Measurements from ENCODE around the gene WNT7A.

Gene WNT7A

DNA sequence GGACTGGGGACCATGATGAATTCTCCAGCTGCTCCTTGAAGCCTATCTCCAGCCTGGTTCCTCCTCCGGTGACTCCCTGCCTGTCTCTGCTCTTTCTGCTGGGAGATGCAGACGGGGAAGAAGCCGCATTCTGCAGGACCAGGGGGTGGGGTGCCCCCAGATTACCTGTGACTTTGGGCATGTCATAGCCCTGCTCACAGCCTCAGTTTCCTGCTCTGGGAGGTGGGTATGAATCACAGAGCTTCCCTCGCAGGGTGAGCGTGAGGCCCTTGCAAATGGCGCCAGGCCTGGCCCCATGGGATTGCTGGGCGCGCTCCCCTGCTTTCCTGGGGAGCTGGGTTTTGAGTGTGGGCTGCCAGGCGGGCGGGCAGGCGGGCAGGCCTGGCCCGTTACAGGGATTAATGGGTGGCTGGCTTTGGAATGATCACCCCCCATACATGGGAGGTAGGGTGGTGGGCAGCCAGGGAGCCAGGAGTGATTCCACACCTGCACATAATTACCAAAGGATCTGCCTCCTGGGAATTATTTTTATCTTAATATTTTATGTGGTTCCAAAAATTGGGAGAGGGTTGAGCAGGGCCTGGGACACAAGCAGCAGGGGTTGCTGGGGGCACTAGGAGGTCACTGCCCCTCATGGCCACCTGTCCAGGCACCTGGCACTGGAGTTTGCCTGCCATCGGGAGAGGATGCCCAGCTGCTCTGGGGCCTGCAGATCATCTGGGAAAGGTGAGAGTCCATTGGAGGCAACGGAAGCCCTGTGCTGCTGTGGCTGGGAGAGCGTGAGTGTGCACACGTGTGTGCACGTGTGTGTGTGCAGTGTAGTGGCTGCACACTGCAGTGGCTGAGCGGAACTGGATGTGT lies 106.8 kb downstream of the WNT7A start:
- Histone ChIP-seq H3K9me2 (replicated peaks; ENCODE audit: insufficient read depth, low read length) (no peaks in the 10 kb centered on the region), H3K9me3 (replicated peaks; ENCODE audit: insufficient read depth, low read length) (no peaks in the 10 kb centered on the region), H3K27ac (ENCODE audit: low read length) (no peak overlapping the region), H3K4me1 (ENCODE audit: low read length) (no peaks in the 10 kb centered on the region), H3K79me2 (ENCODE audit: low read length) (no peaks in the 10 kb centered on the region), H3K4me3 (ENCODE audit: low read length) (no peak overlapping the region), H4K20me1 (ENCODE audit: insufficient read depth, low read length) (no peaks in the 10 kb centered on the region), H3K4me2 (ENCODE audit: low read depth, low read length) (no peak overlapping the region), H2AFZ (ENCODE audit: low read length) (no peak overlapping the region), H3F3A (ENCODE audit: insufficient read depth, low read length) (no peaks in the 10 kb centered on the region), H3K27me3 (replicated peaks; ENCODE audit: insufficient read depth, low read length) (peaks cover 54% of the 10 kb centered on the region), H3K9ac (ENCODE audit: low read length) (no peak overlapping the region), H3K36me3 (replicated peaks; ENCODE audit: insufficient read depth, low read length) (no peaks in the 10 kb centered on the region)
- TF ChIP-seq EZH2phosphoT487 (IDR thresholded peaks at IDR 0.05; ENCODE audit: low read length) = no peak
- TF ChIP-seq, protein P1, sequence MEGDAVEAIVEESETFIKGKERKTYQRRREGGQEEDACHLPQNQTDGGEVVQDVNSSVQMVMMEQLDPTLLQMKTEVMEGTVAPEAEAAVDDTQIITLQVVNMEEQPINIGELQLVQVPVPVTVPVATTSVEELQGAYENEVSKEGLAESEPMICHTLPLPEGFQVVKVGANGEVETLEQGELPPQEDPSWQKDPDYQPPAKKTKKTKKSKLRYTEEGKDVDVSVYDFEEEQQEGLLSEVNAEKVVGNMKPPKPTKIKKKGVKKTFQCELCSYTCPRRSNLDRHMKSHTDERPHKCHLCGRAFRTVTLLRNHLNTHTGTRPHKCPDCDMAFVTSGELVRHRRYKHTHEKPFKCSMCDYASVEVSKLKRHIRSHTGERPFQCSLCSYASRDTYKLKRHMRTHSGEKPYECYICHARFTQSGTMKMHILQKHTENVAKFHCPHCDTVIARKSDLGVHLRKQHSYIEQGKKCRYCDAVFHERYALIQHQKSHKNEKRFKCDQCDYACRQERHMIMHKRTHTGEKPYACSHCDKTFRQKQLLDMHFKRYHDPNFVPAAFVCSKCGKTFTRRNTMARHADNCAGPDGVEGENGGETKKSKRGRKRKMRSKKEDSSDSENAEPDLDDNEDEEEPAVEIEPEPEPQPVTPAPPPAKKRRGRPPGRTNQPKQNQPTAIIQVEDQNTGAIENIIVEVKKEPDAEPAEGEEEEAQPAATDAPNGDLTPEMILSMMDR (IDR thresholded peaks at IDR 0.05; ENCODE audit: low read length) = no peak
- TF ChIP-seq EZH2 (optimal IDR thresholded peaks at IDR 0.05; ENCODE audit: low read depth, low read length) = no peak
- no peak for DNase-seq

DNA sequence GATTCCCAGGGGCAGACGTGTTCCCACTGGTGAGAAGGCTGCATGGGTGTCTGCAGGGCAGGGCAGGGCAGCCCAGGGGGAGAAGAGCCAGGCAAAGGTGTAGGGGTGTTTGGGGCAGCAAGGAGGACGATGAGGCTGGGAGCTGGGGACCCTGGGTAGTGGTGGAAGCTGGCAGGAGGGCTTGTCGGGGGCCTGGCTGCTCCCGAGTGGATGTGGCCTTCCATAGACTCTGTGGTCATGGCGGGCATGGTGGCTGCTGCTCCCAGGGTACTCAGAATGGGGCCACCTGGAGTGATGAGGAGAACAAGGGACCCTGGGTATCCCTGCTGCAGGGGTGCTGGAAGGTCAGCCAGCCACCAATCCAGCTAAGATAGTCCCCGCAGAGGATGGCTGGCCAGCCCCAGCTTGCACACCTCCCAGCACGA lies 107.5 kb downstream of the WNT7A start:
- no peak overlapping the region for H3K27ac ChIP-seq (ENCODE audit: low read length)
- peaks cover 54% of the 10 kb centered on the region for H3K27me3 ChIP-seq (replicated peaks; ENCODE audit: insufficient read depth, low read length)
- no peak overlapping the region for H3K4me3 ChIP-seq (ENCODE audit: low read length)
- no peaks in the 10 kb centered on the region for H3F3A ChIP-seq (ENCODE audit: insufficient read depth, low read length)
- TF ChIP-seq, protein P1 (IDR thresholded peaks at IDR 0.05; ENCODE audit: low read length) = no peak
- H4K20me1 ChIP-seq (ENCODE audit: insufficient read depth, low read length) = no peaks in the 10 kb centered on the region
- H3K36me3 ChIP-seq (replicated peaks; ENCODE audit: insufficient read depth, low read length) = no peaks in the 10 kb centered on the region
- H3K9me3 ChIP-seq (replicated peaks; ENCODE audit: insufficient read depth, low read length) = no peaks in the 10 kb centered on the region
- no peak overlapping the region for H3K9ac ChIP-seq (ENCODE audit: low read length)
- no peak overlapping the region for H3K4me2 ChIP-seq (ENCODE audit: low read depth, low read length)
- H3K9me2 ChIP-seq (replicated peaks; ENCODE audit: insufficient read depth, low read length) = no peaks in the 10 kb centered on the region
- no peaks in the 10 kb centered on the region for H3K4me1 ChIP-seq (ENCODE audit: low read length)
- no peak overlapping the region for H2AFZ ChIP-seq (ENCODE audit: low read length)
- no peaks in the 10 kb centered on the region for H3K79me2 ChIP-seq (ENCODE audit: low read length)
- DNase-seq = no peak

DNA sequence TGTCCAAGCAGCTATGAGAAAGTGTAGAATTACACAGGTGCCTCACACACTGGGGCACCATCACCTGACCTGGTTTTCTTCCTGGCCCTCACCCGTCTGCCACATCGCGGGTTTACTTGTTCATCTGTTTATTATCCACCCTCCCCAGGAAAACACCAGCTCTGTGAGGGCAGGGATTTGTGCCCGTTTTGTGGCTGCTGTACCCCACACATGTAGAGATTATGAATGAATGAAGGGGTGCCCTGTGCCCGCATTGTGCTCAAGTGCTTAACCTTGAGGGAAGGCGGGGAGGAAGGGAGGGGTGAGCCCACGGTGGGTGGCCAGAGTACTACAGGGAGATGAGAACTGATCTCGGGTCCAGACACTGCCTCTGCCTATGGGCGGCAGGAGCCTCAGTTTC lies 108.4 kb downstream of the WNT7A start:
- no peak for TF ChIP-seq EZH2phosphoT487 (IDR thresholded peaks at IDR 0.05; ENCODE audit: low read length)
- TF ChIP-seq, protein P1 (IDR thresholded peaks at IDR 0.05; ENCODE audit: low read length) = no peak
- TF ChIP-seq EZH2 (optimal IDR thresholded peaks at IDR 0.05; ENCODE audit: low read depth, low read length) = no peak
- no peaks in the 10 kb centered on the region for H3K4me1 ChIP-seq (ENCODE audit: low read length)
- H3K9me2 ChIP-seq (replicated peaks; ENCODE audit: insufficient read depth, low read length) = no peaks in the 10 kb centered on the region
- DNase-seq = no peak
- H3K27ac ChIP-seq (ENCODE audit: low read length) = no peak overlapping the region
- no peak overlapping the region for H2AFZ ChIP-seq (ENCODE audit: low read length)
- peaks cover 50% of the 10 kb centered on the region for H3K27me3 ChIP-seq (replicated peaks; ENCODE audit: insufficient read depth, low read length)
- no peaks in the 10 kb centered on the region for H3K9me3 ChIP-seq (replicated peaks; ENCODE audit: insufficient read depth, low read length)
- H3K36me3 ChIP-seq (replicated peaks; ENCODE audit: insufficient read depth, low read length) = no peaks in the 10 kb centered on the region
- H3F3A ChIP-seq (ENCODE audit: insufficient read depth, low read length) = no peaks in the 10 kb centered on the region
- no peaks in the 10 kb centered on the region for H3K79me2 ChIP-seq (ENCODE audit: low read length)
- no peak overlapping the region for H3K4me2 ChIP-seq (ENCODE audit: low read depth, low read length)
- no peaks in the 10 kb centered on the region for H4K20me1 ChIP-seq (ENCODE audit: insufficient read depth, low read length)
- H3K9ac ChIP-seq (ENCODE audit: low read length) = no peak overlapping the region
- H3K4me3 ChIP-seq (ENCODE audit: low read length) = no peak overlapping the region
